HEK293 (cell line): Measurements from ENCODE around the gene EPHB3.

Experiments
- CTCF ChIA-PET: fragments of 350-600 bp; formaldehyde crosslinking; extraction: SDS; loops from one replicate; lab custom pipeline; 2021; ENCODE audit warnings: antibody characterized with exemption; lab: Yijun Ruan, JAX
- POLR2A ChIA-PET: fragments of 300-600 bp; formaldehyde crosslinking; extraction: SDS; loops from one replicate; lab custom pipeline; 2020; ENCODE audit warnings: antibody characterized with exemption, inconsistent platforms; lab: Yijun Ruan, JAX
- H3K27ac ChIP-seq: fragments of 200-500 bp; sonication (Bioruptor generic); 2 replicates; pipeline ENCODE4 v1.5.1; 2014; ENCODE audit warnings: low read depth, low read length, control low read depth, inconsistent platforms; ENCODE audit errors: extremely low read depth
- H3K36me3 ChIP-seq, 2 experiments: fragments of 200-500 bp in 1 of 2; sonication (Bioruptor generic) in 1 of 2; 1 replicate in 1 of 2; 2 replicates in 1 of 2; pipeline ENCODE4 v1.5.1; 2014 to 2017; ENCODE audit warnings: inconsistent platforms in 2 of 2, low read length in 2 of 2; ENCODE audit not compliant: control insufficient read depth in 2 of 2, insufficient read depth in 1 of 2
- H3K4me1 ChIP-seq: fragments of 200-500 bp; sonication (Bioruptor generic); 2 replicates; pipeline ENCODE4 v1.5.1; 2014; ENCODE audit warnings: mild to moderate bottlenecking, low read length, inconsistent platforms; ENCODE audit not compliant: control insufficient read depth, insufficient read depth
- H3K4me3 ChIP-seq: 2 replicates; pipeline ENCODE4 v1.5.1; 2011; ENCODE audit warnings: low read depth, mild to moderate bottlenecking, control low read depth, low read length, moderate library complexity
- H3K9me3 ChIP-seq: fragments of 200-500 bp; sonication (Bioruptor generic); 2 replicates; pipeline ENCODE4 v1.5.1; 2014; ENCODE audit warnings: low read depth, low read length, inconsistent platforms; ENCODE audit not compliant: control insufficient read depth, insufficient read depth
- FEZF1 ChIP-seq: fragments of 450-650 bp; formaldehyde crosslinking; IDR thresholded peaks from 2 replicates; pipeline ENCODE4 v1.5.1; 2016; ENCODE audit warnings: missing biosample characterization, missing genetic modification characterization
- HOXD13 ChIP-seq: sonication (generic); formaldehyde crosslinking; IDR thresholded peaks from 2 replicates; pipeline ENCODE4 v1.8.0; 2022; ENCODE audit warnings: missing genetic modification reagents, borderline replicate concordance
- KLF16 ChIP-seq: fragments of 450-650 bp; formaldehyde crosslinking; IDR thresholded peaks from 2 replicates; pipeline ENCODE4 v1.5.1; 2017; ENCODE audit warnings: missing biosample characterization, missing genetic modification characterization
- KLF7 ChIP-seq: fragments of 450-650 bp; formaldehyde crosslinking; IDR thresholded peaks from 2 replicates; pipeline ENCODE4 v1.5.1; 2016; ENCODE audit warnings: missing biosample characterization, missing genetic modification characterization, borderline replicate concordance
- SCRT1 ChIP-seq: fragments of 450-650 bp; formaldehyde crosslinking; IDR thresholded peaks from 2 replicates; pipeline ENCODE4 v1.5.1; 2016; ENCODE audit warnings: missing biosample characterization, missing genetic modification characterization, borderline replicate concordance
- TCF7L2 ChIP-seq: IDR thresholded peaks from 2 replicates; pipeline ENCODE4 v1.6.1; 2011; ENCODE audit warnings: low read depth, mild to moderate bottlenecking, inconsistent platforms, low read length, moderate library complexity, borderline replicate concordance
- YY2 ChIP-seq: fragments of 450-650 bp; formaldehyde crosslinking; IDR thresholded peaks from 2 replicates; pipeline ENCODE4 v1.5.1; 2016; ENCODE audit warnings: missing biosample characterization, missing genetic modification characterization
- ZBTB8A ChIP-seq: fragments of 450-650 bp; formaldehyde crosslinking; IDR thresholded peaks from 2 replicates; pipeline ENCODE4 v1.5.1; 2016; ENCODE audit warnings: missing biosample characterization, missing genetic modification characterization
- ZFP41 ChIP-seq: fragments of 450-650 bp; formaldehyde crosslinking; IDR thresholded peaks from 2 replicates; pipeline ENCODE4 v1.5.1; 2016; ENCODE audit warnings: missing biosample characterization, missing genetic modification characterization, borderline replicate concordance
- ZIC2 ChIP-seq: fragments of 450-650 bp; formaldehyde crosslinking; IDR thresholded peaks from 2 replicates; pipeline ENCODE4 v1.5.1; 2016; ENCODE audit warnings: missing biosample characterization, missing genetic modification characterization
- ZNF121 ChIP-seq: fragments of 450-650 bp; formaldehyde crosslinking; IDR thresholded peaks from 2 replicates; pipeline ENCODE4 v1.5.1; 2016; ENCODE audit warnings: missing biosample characterization, missing genetic modification characterization
- ZNF266 ChIP-seq: fragments of 450-650 bp; formaldehyde crosslinking; IDR thresholded peaks from 2 replicates; pipeline ENCODE4 v1.5.1; 2016; ENCODE audit warnings: missing biosample characterization, missing genetic modification characterization, low read depth
- ZNF514 ChIP-seq: fragments of 450-650 bp; formaldehyde crosslinking; IDR thresholded peaks from 2 replicates; pipeline ENCODE4 v1.5.1; 2016; ENCODE audit warnings: missing biosample characterization, missing genetic modification characterization
- ZNF670 ChIP-seq: fragments of 450-650 bp; formaldehyde crosslinking; IDR thresholded peaks from 2 replicates; pipeline ENCODE4 v1.5.1; 2016; ENCODE audit warnings: missing biosample characterization, missing genetic modification characterization, low read depth
- ZNF837 ChIP-seq: fragments of 450-650 bp; formaldehyde crosslinking; IDR thresholded peaks from 2 replicates; pipeline ENCODE4 v1.5.1; 2016; ENCODE audit warnings: missing biosample characterization, missing genetic modification characterization
- ZNF843 ChIP-seq: fragments of 450-650 bp; formaldehyde crosslinking; IDR thresholded peaks from 2 replicates; pipeline ENCODE4 v1.5.1; 2016; ENCODE audit warnings: missing biosample characterization, missing genetic modification characterization
- TF ChIP-seq, protein P1 (sequence below): fragments of 450-650 bp; formaldehyde crosslinking; IDR thresholded peaks from 2 replicates; pipeline ENCODE4 v1.5.1; 2016; ENCODE audit warnings: missing biosample characterization, missing genetic modification characterization
- TF ChIP-seq, protein P2 (sequence below): fragments of 450-650 bp; formaldehyde crosslinking; IDR thresholded peaks from 2 replicates; pipeline ENCODE4 v1.5.1; 2016; ENCODE audit warnings: missing biosample characterization, missing genetic modification characterization
- TF ChIP-seq, protein P3 (sequence below): fragments of 450-650 bp; formaldehyde crosslinking; IDR thresholded peaks from 2 replicates; pipeline ENCODE4 v1.5.1; 2016; ENCODE audit warnings: missing biosample characterization, missing genetic modification characterization
- TF ChIP-seq, protein P4 (sequence below): fragments of 450-650 bp; formaldehyde crosslinking; IDR thresholded peaks from 2 replicates; pipeline ENCODE4 v1.5.1; 2016; ENCODE audit warnings: missing biosample characterization, missing genetic modification characterization
- TF ChIP-seq, protein P5 (sequence below): fragments of 450-650 bp; formaldehyde crosslinking; IDR thresholded peaks from 2 replicates; pipeline ENCODE4 v1.5.1; 2016; ENCODE audit warnings: missing biosample characterization, missing genetic modification characterization

The EPHB3 gene

DNA sequence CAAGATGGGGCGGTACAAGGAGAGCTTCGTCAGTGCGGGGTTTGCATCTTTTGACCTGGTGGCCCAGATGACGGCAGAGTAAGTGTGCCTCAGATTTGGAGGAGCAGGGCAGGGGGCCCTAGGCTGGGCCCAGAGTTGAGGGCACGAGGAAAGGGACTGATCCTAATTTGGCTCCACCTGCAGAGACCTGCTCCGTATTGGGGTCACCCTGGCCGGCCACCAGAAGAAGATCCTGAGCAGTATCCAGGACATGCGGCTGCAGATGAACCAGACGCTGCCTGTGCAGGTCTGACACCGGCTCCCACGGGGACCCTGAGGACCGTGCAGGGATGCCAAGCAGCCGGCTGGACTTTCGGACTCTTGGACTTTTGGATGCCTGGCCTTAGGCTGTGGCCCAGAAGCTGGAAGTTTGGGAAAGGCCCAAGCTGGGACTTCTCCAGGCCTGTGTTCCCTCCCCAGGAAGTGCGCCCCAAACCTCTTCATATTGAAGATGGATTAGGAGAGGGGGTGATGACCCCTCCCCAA lies 19.8 kb downstream of the EPHB3 start (continued):
- no peak for TF ChIP-seq SCRT1
- TF ChIP-seq YY2 = no peak
- TF ChIP-seq TCF7L2 = no peak
- TF ChIP-seq ZNF670 (tag by site-specific recombination) = no peak
- no peak for TF ChIP-seq ZNF121 (tag by site-specific recombination)

DNA sequence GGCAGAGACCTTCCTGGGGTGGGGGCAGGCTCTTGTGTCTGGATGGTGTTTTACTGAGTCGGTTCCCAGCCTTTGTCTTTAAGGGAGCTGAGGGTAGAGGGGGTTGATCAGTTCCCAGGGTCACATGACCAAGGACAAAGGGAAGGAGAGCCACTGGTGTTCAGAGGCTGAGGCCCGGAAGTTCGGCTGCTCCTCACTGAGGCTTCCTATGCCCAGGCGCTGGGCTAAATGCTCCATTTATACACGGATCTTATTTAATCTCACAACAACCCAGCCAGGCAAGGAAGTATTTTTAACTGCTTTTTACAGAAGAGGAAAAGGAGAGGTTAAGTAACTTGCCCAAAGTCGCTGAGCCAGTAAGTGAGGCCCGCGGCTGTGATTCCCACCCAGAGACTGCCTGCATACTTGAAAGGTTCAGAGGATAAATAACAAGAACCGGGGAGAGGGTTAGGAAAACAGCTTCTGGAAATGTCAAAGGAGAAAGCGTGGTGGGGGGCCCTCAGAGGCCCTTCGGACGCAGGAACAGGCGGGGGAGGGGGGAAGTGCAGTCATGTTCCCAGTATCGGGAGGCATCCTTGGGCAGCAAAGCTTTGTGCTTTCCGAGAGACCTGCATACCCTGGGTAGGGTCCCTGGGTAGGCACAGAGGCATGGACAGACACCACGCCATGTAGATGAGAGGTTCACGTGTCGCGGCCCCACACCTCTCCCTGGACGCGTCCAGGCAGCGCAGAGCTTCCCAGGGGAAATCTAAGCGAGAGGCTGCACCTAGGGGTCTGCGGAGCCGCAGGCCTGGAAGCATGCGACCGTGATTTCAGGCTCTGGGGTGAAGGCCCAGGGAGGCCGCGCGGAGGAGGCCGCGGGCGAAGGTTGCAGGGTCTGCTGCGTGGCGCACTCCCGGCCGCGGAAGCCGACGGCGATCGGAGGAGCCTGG lies 21.3 kb downstream of the EPHB3 start:
- CTCF ChIA-PET = interaction anchor here (0.6 to 0.8 kb wide), 3 partner anchors 23 to 167 kb away, joined by 3 to 5 read pairs (median 4); no protein-coding TSS in a partner anchor
- no peak overlapping the region for H3K4me3 ChIP-seq
- POLR2A ChIA-PET = no interaction called here
- no peaks in the 10 kb centered on the region for H3K4me1 ChIP-seq
- H3K27ac ChIP-seq = no peak overlapping the region
- peaks cover 0 to 44% of the 10 kb centered on the region in 2 experiments; a peak in 1 of 3 replicates for H3K36me3 ChIP-seq
- H3K9me3 ChIP-seq = no peaks in the 10 kb centered on the region
- TF ChIP-seq KLF7 (tag by site-specific recombination) = no peak
- TF ChIP-seq, protein P1, sequence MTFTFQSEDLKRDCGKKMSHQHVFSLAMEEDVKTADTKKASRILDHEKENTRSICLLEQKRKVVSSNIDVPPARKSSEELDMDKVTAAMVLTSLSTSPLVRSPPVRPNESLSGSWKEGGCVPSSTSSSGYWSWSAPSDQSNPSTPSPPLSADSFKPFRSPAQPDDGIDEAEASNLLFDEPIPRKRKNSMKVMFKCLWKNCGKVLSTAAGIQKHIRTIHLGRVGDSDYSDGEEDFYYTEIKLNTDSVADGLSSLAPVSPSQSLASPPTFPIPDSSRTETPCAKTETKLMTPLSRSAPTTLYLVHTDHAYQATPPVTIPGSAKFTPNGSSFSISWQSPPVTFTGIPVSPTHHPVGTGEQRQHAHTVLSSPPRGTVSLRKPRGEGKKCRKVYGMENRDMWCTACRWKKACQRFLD (tag by site-specific recombination) = no peak
- TF ChIP-seq, protein P2, sequence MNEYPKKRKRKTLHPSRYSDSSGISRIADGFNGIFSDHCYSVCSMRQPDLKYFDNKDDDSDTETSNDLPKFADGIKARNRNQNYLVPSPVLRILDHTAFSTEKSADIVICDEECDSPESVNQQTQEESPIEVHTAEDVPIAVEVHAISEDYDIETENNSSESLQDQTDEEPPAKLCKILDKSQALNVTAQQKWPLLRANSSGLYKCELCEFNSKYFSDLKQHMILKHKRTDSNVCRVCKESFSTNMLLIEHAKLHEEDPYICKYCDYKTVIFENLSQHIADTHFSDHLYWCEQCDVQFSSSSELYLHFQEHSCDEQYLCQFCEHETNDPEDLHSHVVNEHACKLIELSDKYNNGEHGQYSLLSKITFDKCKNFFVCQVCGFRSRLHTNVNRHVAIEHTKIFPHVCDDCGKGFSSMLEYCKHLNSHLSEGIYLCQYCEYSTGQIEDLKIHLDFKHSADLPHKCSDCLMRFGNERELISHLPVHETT (tag by site-specific recombination) = no peak
- TF ChIP-seq, protein P3, sequence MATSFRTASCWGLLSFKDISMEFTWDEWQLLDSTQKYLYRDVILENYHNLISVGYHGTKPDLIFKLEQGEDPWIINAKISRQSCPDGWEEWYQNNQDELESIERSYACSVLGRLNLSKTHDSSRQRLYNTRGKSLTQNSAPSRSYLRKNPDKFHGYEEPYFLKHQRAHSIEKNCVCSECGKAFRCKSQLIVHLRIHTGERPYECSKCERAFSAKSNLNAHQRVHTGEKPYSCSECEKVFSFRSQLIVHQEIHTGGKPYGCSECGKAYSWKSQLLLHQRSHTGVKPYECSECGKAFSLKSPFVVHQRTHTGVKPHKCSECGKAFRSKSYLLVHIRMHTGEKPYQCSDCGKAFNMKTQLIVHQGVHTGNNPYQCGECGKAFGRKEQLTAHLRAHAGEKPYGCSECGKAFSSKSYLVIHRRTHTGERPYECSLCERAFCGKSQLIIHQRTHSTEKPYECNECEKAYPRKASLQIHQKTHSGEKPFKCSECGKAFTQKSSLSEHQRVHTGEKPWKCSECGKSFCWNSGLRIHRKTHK = no peak
- TF ChIP-seq ZNF843 (tag by site-specific recombination) = no peak
- TF ChIP-seq ZNF837 (tag by site-specific recombination) = no peak
- TF ChIP-seq, protein P4, sequence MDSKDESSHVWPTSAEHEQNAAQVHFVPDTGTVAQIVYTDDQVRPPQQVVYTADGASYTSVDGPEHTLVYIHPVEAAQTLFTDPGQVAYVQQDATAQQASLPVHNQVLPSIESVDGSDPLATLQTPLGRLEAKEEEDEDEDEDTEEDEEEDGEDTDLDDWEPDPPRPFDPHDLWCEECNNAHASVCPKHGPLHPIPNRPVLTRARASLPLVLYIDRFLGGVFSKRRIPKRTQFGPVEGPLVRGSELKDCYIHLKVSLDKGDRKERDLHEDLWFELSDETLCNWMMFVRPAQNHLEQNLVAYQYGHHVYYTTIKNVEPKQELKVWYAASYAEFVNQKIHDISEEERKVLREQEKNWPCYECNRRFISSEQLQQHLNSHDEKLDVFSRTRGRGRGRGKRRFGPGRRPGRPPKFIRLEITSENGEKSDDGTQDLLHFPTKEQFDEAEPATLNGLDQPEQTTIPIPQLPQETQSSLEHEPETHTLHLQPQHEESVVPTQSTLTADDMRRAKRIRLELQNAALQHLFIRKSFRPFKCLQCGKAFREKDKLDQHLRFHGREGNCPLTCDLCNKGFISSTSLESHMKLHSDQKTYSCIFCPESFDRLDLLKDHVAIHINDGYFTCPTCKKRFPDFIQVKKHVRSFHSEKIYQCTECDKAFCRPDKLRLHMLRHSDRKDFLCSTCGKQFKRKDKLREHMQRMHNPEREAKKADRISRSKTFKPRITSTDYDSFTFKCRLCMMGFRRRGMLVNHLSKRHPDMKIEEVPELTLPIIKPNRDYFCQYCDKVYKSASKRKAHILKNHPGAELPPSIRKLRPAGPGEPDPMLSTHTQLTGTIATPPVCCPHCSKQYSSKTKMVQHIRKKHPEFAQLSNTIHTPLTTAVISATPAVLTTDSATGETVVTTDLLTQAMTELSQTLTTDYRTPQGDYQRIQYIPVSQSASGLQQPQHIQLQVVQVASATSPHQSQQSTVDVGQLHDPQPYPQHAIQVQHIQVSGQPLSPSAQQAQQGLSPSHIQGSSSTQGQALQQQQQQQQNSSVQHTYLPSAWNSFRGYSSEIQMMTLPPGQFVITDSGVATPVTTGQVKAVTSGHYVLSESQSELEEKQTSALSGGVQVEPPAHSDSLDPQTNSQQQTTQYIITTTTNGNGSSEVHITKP (tag by site-specific recombination) = no peak
- no peak for TF ChIP-seq ZNF266
- no peak for TF ChIP-seq ZNF514 (tag by site-specific recombination)
- no peak for TF ChIP-seq KLF16
- TF ChIP-seq ZIC2 (tag by site-specific recombination) = no peak
- no peak for TF ChIP-seq FEZF1 (tag by site-specific recombination)
- TF ChIP-seq ZBTB8A = no peak
- TF ChIP-seq HOXD13 (CRISPR knock-in tag) = no peak
- no peak for TF ChIP-seq ZFP41
- TF ChIP-seq, protein P5, sequence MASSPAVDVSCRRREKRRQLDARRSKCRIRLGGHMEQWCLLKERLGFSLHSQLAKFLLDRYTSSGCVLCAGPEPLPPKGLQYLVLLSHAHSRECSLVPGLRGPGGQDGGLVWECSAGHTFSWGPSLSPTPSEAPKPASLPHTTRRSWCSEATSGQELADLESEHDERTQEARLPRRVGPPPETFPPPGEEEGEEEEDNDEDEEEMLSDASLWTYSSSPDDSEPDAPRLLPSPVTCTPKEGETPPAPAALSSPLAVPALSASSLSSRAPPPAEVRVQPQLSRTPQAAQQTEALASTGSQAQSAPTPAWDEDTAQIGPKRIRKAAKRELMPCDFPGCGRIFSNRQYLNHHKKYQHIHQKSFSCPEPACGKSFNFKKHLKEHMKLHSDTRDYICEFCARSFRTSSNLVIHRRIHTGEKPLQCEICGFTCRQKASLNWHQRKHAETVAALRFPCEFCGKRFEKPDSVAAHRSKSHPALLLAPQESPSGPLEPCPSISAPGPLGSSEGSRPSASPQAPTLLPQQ (tag by site-specific recombination) = no peak
